MCF 10A (cell line): ENCODE results near the gene MORC3. TPM values are rescaled to one million over a fixed set of nuclear protein-coding genes. Genes with fewer than 3 reads are reported as not detected.
"Not testable (repeated sequence)": the region's sequence is repeated elsewhere in the genome, so short reads cannot be mapped to it uniquely, and the experiment has no call there.

Experiments
- BruUV-seq: library from RNA; stranded (reverse); fragments of 400-500 nt; replicated peaks from 2 replicates; lab custom pipeline; 2021; lab: Mats Ljungman, UMichigan
- CTCF ChIA-PET: fragments of 300-600 bp; sonication (Branson Sonifier 250); formaldehyde crosslinking; extraction: SDS; loops from one replicate; lab custom pipeline; 2021; ENCODE audit warnings: antibody characterized with exemption, inconsistent platforms; lab: Yijun Ruan, JAX
- POLR2A ChIA-PET: fragments of 300-600, 350-650 bp; sonication (Branson Sonifier 250); formaldehyde crosslinking; extraction: SDS; loops from one replicate; lab custom pipeline; 2020; ENCODE audit warnings: antibody characterized with exemption, inconsistent platforms; lab: Yijun Ruan, JAX
- DNase-seq: peaks from one replicate; pipeline ENCODE4 v3.0.0-alpha.2; 2018; ENCODE audit not compliant: unreplicated experiment
- H3K27ac Mint-ChIP-seq: one replicate; pipeline ENCODE4 v1.8.0; 2022; ENCODE audit warnings: mild to moderate bottlenecking, low read depth, mixed read lengths; ENCODE audit not compliant: unreplicated experiment
- H3K27me3 Mint-ChIP-seq: one replicate; pipeline ENCODE4 v1.8.0; 2022; ENCODE audit warnings: mixed read lengths; ENCODE audit not compliant: insufficient read depth, unreplicated experiment
- H3K36me3 Mint-ChIP-seq: one replicate; pipeline ENCODE4 v1.8.0; 2022; ENCODE audit warnings: mild to moderate bottlenecking, moderate library complexity, mixed read lengths; ENCODE audit not compliant: insufficient read depth, unreplicated experiment
- H3K4me1 Mint-ChIP-seq: one replicate; pipeline ENCODE4 v1.8.0; 2022; ENCODE audit warnings: mixed read lengths; ENCODE audit not compliant: insufficient read depth, unreplicated experiment
- H3K4me3 Mint-ChIP-seq: one replicate; pipeline ENCODE4 v1.8.0; 2022; ENCODE audit warnings: mild to moderate bottlenecking, moderate library complexity, mixed read lengths; ENCODE audit not compliant: unreplicated experiment
- H3K9me3 Mint-ChIP-seq: one replicate; pipeline ENCODE4 v1.8.0; 2022; ENCODE audit warnings: mixed read lengths; ENCODE audit not compliant: unreplicated experiment
- CTCF ChIP-seq: fragments of 200-600 bp; IDR thresholded peaks from one replicate; pipeline ENCODE4 v1.8.0; 2022; ENCODE audit warnings: antibody characterized with exemption, mild to moderate bottlenecking; ENCODE audit not compliant: unreplicated experiment
- intact Hi-C: fragments of 100-400 bp; cut with micrococcal nuclease; formaldehyde crosslinking; loops from 2 replicates; pipeline ENCODE4 v1.14.1; 2022
- total RNA-seq: library from RNA; stranded (reverse); gene quantifications from 2 replicates; pipeline ENCODE4 v1.2.3, GENCODE V29; 2022

Gene MORC3
- total RNA-seq, 1 experiment from 2014 or later: 31.1 TPM

- CTCF ChIA-PET: interaction anchor here (0.5 to 1.4 kb wide), 4 partner anchors 80 to 1686 kb away, joined by 3 read pairs; no protein-coding TSS in a partner anchor
- BruUV-seq: no TSS peak
- peaks cover 37% of the 10 kb centered on the region for H3K36me3 Mint-ChIP-seq
- peak; percentile 63 for DNase-seq
- H3K27ac Mint-ChIP-seq: peak overlapping the region; percentile 73
- POLR2A ChIA-PET: interaction anchor here (0.6 to 8.7 kb wide), 8 partner anchors 8 to 1748 kb away, joined by 3 to 114 read pairs (median 3); no protein-coding TSS in a partner anchor
- no peaks in the 10 kb centered on the region for H3K9me3 Mint-ChIP-seq
- no peaks in the 10 kb centered on the region for H3K27me3 Mint-ChIP-seq
- H3K4me3 Mint-ChIP-seq: peak overlapping the region; percentile 14
- TF ChIP-seq CTCF: no peak
- intact Hi-C loops: no loop called here
- peaks cover 27% of the 10 kb centered on the region for H3K4me1 Mint-ChIP-seq
These were observed 5.5 kb downstream of the MORC3 start for GRCh38 chr21:36325373-36326010.

- peak; percentile 57 for TF ChIP-seq CTCF
- Mint-ChIP-seq H3K27ac (peak overlapping the region; percentile 54), H3K4me1 (peaks cover 10% of the 10 kb centered on the region), H3K9me3 (no peaks in the 10 kb centered on the region), H3K4me3 (no peak overlapping the region), H3K36me3 (peaks cover 40% of the 10 kb centered on the region), H3K27me3 (no peaks in the 10 kb centered on the region)
- intact Hi-C loops: loop anchor here (1.0 to 5.0 kb wide), 4 partner anchors 69 to 190 kb away; no protein-coding TSS in a partner anchor
- BruUV-seq: no TSS peak
- DNase-seq: peak; percentile 67
- ChIA-PET POLR2A (interaction anchor here (0.7 to 6.9 kb wide), 2 partner anchors 10 to 211 kb away, joined by 5 to 51 read pairs; partner anchors contain the start of gene MORC3), CTCF (interaction anchor here (0.6 to 5.0 kb wide), 11 partner anchors 9 to 189 kb away, joined by 3 to 39 read pairs (median 3); no protein-coding TSS in a partner anchor)
These were observed 10.9 kb downstream of the MORC3 start for GRCh38 chr21:36330904-36331303.

GRCh38 chr21:36337099-36337509 lies 17.1 kb downstream of the MORC3 start:
- peak; percentile 76 for DNase-seq
- Mint-ChIP-seq H3K36me3 (peaks cover 75% of the 10 kb centered on the region), H3K27me3 (no peaks in the 10 kb centered on the region), H3K9me3 (no peaks in the 10 kb centered on the region), H3K4me1 (peaks cover 18% of the 10 kb centered on the region), H3K4me3 (peak overlapping the region; percentile 64), H3K27ac (peak overlapping the region; percentile 100)
- ChIA-PET POLR2A (interaction anchor here (0.5 to 4.2 kb wide), 22 partner anchors 9 to 277 kb away, joined by 3 to 114 read pairs (median 4); partner anchors contain the start of genes DOP1B and MORC3), CTCF (interaction anchor here (0.9 to 2.7 kb wide), 7 partner anchors 13 to 195 kb away, joined by 3 to 12 read pairs (median 4); no protein-coding TSS in a partner anchor)
- BruUV-seq: no TSS peak
- TF ChIP-seq CTCF: no peak
- intact Hi-C loops: no loop called here

GRCh38 chr21:36338975-36339374 lies 19.0 kb downstream of the MORC3 start:
- POLR2A ChIA-PET: interaction anchor here (1.0 to 4.2 kb wide), 2 partner anchors 16 to 42 kb away, joined by 3 to 114 read pairs; partner anchors contain the start of gene MORC3
- CTCF ChIA-PET: interaction anchor here (0.7 to 2.7 kb wide), 2 partner anchors 186 to 542 kb away, joined by 4 to 12 read pairs; no protein-coding TSS in a partner anchor
- Mint-ChIP-seq H3K27me3 (no peaks in the 10 kb centered on the region), H3K27ac (no peak overlapping the region), H3K9me3 (no peaks in the 10 kb centered on the region), H3K4me1 (peaks cover 18% of the 10 kb centered on the region), H3K36me3 (peaks cover 78% of the 10 kb centered on the region), H3K4me3 (no peak overlapping the region)
- no TSS peak for BruUV-seq
- DNase-seq: no peak
- TF ChIP-seq CTCF: no peak
- intact Hi-C loops: no loop called here

GRCh38 chr21:36342581-36342980 lies 22.6 kb downstream of the MORC3 start:
- intact Hi-C loops: not testable (repeated sequence)

More at GRCh38 chr21:36342581-36342980, 22.6 kb downstream of the MORC3 start:
- POLR2A ChIA-PET: interaction anchor here (1.4 kb wide), 1 partner anchor 20 kb away, joined by 7 read pairs; no protein-coding TSS in a partner anchor
- BruUV-seq, H3K27ac Mint-ChIP-seq, H3K9me3 Mint-ChIP-seq, H3K27me3 Mint-ChIP-seq, DNase-seq, H3K4me1 Mint-ChIP-seq, H3K4me3 Mint-ChIP-seq, CTCF ChIA-PET: not testable (repeated sequence)
- H3K36me3 Mint-ChIP-seq: peaks cover 90% of the 10 kb centered on the region
